Osteocyte (in vitro differentiated cells): ENCODE results near the gene VSIG8. TPM values are rescaled to one million over a fixed set of nuclear protein-coding genes. Genes with fewer than 3 reads are reported as not detected.

Experiments
- DNase-seq: peaks from one replicate; pipeline ENCODE4 v3.0.0; 2021; ENCODE audit warnings: mixed read lengths; ENCODE audit not compliant: unreplicated experiment; ENCODE audit errors: extremely low spot score
- H3K27ac Mint-ChIP-seq: one replicate; pipeline ENCODE4 v1.8.0; 2021; ENCODE audit warnings: mild to moderate bottlenecking, mixed read lengths; ENCODE audit not compliant: unreplicated experiment
- H3K27me3 Mint-ChIP-seq: one replicate; pipeline ENCODE4 v1.8.0; 2021; ENCODE audit warnings: mixed read lengths; ENCODE audit not compliant: unreplicated experiment
- H3K36me3 Mint-ChIP-seq: one replicate; pipeline ENCODE4 v1.8.0; 2021; ENCODE audit warnings: mixed read lengths; ENCODE audit not compliant: unreplicated experiment
- H3K4me1 Mint-ChIP-seq: one replicate; pipeline ENCODE4 v1.8.0; 2021; ENCODE audit warnings: mixed read lengths; ENCODE audit not compliant: unreplicated experiment
- H3K4me3 Mint-ChIP-seq: one replicate; pipeline ENCODE4 v1.8.0; 2021; ENCODE audit warnings: mild to moderate bottlenecking, moderate library complexity, mixed read lengths; ENCODE audit not compliant: unreplicated experiment
- H3K9me3 Mint-ChIP-seq: one replicate; pipeline ENCODE4 v1.8.0; 2021; ENCODE audit warnings: mixed read lengths; ENCODE audit not compliant: unreplicated experiment
- total RNA-seq: library from RNA; stranded (reverse); gene quantifications from 2 replicates; pipeline ENCODE4 v1.2.1, GENCODE V29; 2021
- TF ChIP-seq, protein P1 (sequence below): fragments of 200-600 bp; sonication (generic); IDR thresholded peaks from 2 replicates; pipeline ENCODE4 v1.5.0; 2021; ENCODE audit warnings: antibody characterized with exemption, mild to moderate bottlenecking, moderate library complexity

Gene VSIG8
- total RNA-seq, 1 donor from 2014 or later: not detected

DNA sequence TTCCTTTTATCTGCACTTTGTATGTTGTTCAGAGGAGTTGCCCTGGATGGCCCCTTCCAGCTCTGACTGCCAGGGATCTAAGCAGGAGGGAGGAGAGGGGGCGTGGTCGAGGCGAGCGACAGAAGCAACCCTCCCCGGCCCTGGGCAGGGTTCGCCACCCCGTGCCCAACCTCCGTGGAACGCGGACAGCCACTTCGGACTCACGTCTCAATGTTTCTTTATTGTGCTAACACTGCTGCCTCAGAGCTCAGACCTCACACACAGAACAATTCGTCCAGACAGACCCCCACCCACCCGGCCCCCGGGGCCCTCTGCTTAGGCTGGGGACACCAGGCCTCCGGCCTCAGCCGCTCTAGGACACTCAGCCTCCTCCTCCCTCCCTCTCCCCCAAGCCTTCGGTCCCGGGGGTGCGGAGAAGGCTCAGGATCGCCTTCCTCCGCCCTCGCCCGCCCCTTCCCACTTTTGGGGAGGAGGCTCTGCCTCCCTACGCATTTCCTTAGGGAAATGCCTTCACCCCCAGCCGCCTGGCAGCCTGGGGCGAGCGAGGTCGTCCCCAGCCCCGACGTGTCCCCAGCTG, 8.3 kb downstream of the VSIG8 start:
- peak overlapping the region; percentile 86 for H3K4me3 Mint-ChIP-seq
- peak overlapping the region; percentile 86 for H3K27ac Mint-ChIP-seq
- H3K36me3 Mint-ChIP-seq: no peaks in the 10 kb centered on the region
- no peak for DNase-seq
- H3K4me1 Mint-ChIP-seq: peaks cover 20% of the 10 kb centered on the region
- no peaks in the 10 kb centered on the region for H3K27me3 Mint-ChIP-seq
- H3K9me3 Mint-ChIP-seq: no peaks in the 10 kb centered on the region
- TF ChIP-seq, protein P1, sequence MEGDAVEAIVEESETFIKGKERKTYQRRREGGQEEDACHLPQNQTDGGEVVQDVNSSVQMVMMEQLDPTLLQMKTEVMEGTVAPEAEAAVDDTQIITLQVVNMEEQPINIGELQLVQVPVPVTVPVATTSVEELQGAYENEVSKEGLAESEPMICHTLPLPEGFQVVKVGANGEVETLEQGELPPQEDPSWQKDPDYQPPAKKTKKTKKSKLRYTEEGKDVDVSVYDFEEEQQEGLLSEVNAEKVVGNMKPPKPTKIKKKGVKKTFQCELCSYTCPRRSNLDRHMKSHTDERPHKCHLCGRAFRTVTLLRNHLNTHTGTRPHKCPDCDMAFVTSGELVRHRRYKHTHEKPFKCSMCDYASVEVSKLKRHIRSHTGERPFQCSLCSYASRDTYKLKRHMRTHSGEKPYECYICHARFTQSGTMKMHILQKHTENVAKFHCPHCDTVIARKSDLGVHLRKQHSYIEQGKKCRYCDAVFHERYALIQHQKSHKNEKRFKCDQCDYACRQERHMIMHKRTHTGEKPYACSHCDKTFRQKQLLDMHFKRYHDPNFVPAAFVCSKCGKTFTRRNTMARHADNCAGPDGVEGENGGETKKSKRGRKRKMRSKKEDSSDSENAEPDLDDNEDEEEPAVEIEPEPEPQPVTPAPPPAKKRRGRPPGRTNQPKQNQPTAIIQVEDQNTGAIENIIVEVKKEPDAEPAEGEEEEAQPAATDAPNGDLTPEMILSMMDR: no peak

DNA sequence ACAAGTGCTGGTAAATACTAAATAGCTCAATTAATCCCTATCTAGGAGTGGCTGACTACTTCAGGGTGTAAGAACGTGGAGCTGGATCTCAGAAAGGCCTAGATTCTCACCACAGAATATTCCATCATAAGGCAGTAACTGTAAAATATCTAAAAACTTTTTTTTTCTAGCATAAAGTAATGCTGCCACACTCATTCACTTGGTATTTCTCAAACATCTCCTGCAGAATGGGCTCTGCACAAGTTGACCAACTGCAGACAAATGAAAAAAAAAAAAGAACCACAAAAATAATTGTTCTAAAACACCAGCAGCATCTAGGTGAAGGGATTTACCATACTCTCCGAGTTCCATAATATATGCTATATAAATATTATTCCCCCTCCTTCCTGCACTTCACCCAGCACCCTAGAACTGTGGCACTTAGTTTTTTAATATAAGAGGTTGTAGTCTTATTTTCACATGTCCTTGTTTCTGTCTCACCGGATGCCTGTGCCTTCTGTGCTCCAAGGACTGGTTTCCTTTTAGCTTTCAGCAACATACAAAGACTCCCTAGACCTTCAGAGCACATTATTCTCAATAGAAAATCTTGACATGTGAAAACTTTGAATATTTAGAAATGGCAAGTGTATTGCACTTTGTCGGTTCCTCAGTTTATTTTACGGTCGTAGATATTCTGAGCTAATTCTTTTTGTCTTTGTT, 8.9 kb downstream of the VSIG8 start:
- Mint-ChIP-seq H3K36me3 (no peaks in the 10 kb centered on the region), H3K9me3 (no peaks in the 10 kb centered on the region), H3K4me1 (peaks cover 23% of the 10 kb centered on the region), H3K27me3 (no peaks in the 10 kb centered on the region), H3K4me3 (peak overlapping the region; percentile 86), H3K27ac (peak overlapping the region; percentile 86)
- DNase-seq: no peak
- TF ChIP-seq, protein P1: no peak

- Mint-ChIP-seq H3K27me3 (no peaks in the 10 kb centered on the region), H3K4me1 (peaks cover 23% of the 10 kb centered on the region)
Observed at GRCh38 chr1:159851407-159851806, 11.1 kb downstream of the VSIG8 start.

GRCh38 chr1:159849626-159850366, 12.7 kb downstream of the VSIG8 start:
- H3K27ac Mint-ChIP-seq: no peak overlapping the region
- H3K4me1 Mint-ChIP-seq: peaks cover 18% of the 10 kb centered on the region
- DNase-seq: no peak
- H3K9me3 Mint-ChIP-seq: no peaks in the 10 kb centered on the region
- no peaks in the 10 kb centered on the region for H3K27me3 Mint-ChIP-seq
- no peak overlapping the region for H3K4me3 Mint-ChIP-seq
- TF ChIP-seq, protein P1: no peak
- H3K36me3 Mint-ChIP-seq: no peaks in the 10 kb centered on the region

More at GRCh38 chr1:159851407-159851806, 11.1 kb downstream of the VSIG8 start:
- no peaks in the 10 kb centered on the region for H3K36me3 Mint-ChIP-seq
- H3K27ac Mint-ChIP-seq: no peak overlapping the region
- no peaks in the 10 kb centered on the region for H3K9me3 Mint-ChIP-seq
- DNase-seq: no peak
- TF ChIP-seq, protein P1: no peak
- no peak overlapping the region for H3K4me3 Mint-ChIP-seq

DNA sequence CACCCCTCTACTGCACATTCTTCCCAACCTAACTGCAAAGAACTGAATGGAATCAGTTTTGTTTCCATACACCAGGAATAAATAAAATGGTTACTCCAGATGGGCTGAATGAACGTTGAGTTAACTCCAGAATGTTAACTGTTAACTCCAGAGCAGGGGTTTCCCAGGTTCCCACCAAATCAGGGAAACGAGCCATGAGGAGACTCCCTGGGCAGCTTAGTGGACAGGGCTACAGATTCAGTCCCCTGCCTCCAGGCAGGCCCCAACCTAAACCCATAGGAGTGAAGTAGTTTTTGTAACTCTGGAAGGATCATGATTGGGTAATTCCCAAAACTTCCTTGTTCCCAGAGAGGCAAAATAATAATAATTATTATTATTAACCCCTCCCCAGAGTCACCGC, 14.1 kb downstream of the VSIG8 start:
- H3K27me3 Mint-ChIP-seq: peaks cover 6% of the 10 kb centered on the region
- H3K9me3 Mint-ChIP-seq: no peaks in the 10 kb centered on the region
- DNase-seq: no peak
- no peaks in the 10 kb centered on the region for H3K36me3 Mint-ChIP-seq
- TF ChIP-seq, protein P1: no peak
- H3K4me1 Mint-ChIP-seq: peaks cover 10% of the 10 kb centered on the region
- no peak overlapping the region for H3K4me3 Mint-ChIP-seq
- no peak overlapping the region for H3K27ac Mint-ChIP-seq
